ENCODE results near the gene BFSP2.
"Not testable (repeated sequence)": the region's sequence is repeated elsewhere in the genome, so short reads cannot be mapped to it uniquely, and the experiment has no call there.

The BFSP2 gene

DNA sequence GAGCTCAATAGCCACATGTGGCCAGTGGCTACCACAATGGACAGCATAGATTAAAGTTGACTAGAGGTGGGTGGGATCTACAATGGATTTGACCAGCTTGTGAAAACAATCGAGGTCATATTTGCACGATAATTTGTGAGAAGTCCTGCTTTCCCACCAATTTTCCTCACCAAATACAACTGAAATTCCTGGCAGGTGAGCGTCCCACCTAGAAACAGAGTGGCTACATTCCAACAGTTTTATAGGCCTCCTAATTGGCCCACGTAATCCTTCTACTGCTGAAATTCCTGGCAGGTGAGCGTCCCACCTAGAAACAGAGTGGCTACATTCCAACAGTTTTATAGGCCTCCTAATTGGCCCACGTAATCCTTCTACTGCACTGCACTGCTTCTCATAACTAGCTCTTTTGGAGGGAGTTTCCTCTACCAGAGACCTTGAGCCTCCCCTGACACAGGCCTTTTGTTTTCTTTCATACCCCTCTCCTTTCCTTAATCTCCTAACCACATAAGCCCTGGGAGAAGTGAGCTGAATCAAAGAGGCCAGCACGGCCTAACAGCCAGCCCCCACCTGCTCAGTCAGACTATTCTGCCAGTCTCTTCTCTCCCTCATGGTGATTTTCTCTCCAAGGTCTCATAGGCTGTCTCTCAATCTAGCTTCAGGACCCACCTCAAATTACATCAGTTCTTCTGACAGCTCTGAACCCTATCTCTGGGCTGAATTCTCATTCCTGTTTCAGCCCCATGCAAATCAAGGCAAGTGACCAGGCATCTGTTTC lies 80.2 kb downstream of the BFSP2 start:
- DNase-seq (ENCODE audit: low spot score) = no peak

GRCh38 chr3:133482474-133482873 lies 82.6 kb downstream of the BFSP2 start:
- not testable (repeated sequence) for DNase-seq (ENCODE audit: low spot score)

- DNase-seq (ENCODE audit: low spot score) = no peak
Measured at GRCh38 chr3:133486658-133487057, 86.8 kb downstream of the BFSP2 start.

- DNase-seq (ENCODE audit: low spot score) = no peak
Measured at GRCh38 chr3:133487204-133487603, 87.3 kb downstream of the BFSP2 start.

DNA sequence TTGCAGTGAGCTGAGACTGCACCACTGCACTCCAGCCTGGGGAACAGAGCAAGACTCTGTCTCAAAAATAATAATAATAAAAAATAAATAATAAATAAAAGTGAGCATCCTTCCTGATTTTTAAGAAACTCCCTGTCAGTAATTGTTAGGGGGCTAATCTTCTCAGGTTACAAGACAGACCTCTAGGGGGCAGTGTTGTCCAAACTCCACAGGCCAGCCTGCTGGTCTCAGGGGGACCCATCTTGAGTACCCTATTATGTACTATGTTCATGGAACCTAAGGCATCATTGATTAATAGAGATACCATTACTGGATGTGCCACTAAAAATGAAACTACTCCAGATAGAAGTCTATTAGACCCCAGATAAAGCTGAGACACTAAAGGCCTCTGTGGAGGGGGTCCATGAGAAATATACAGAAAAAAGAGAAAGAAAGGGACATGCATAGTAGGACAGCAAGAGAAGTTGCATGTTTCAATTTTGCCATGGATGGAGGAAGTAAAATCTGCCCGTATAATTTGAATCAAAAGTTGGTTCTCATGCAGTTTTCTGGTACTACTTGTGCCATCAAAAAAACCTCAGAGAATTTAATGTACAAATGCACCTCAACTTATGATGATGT lies 88.2 kb downstream of the BFSP2 start:
- peak; percentile 66 for DNase-seq (ENCODE audit: low spot score)

DNA sequence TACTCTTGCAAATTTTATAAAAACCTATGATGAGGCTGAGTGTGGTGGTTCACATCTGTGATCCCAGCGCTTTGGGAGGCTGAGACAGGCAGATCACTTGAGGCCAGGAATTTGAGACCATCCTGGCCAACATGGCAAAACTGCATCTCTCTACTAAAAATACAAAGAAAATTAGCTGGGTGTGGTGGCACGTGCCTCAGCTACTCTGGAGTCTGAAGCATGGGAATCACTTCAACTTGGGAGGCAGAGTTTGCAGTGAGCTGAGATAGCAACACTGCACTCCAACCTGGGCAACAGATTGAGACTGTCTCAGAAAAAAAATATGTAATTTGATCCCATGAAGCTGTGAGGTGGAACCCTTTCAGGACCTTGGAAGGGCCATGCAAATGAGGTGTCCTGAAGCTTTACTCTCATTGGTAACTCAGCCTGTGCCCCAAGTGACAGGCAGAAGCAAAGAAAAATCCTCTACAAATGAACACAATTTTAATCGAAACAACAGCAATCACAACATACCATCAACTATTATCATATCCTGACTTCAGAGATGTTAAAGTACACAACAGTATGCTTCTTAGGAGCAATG lies 89.0 kb downstream of the BFSP2 start:
- no peak for DNase-seq (ENCODE audit: low spot score)

- DNase-seq (ENCODE audit: low spot score) = no peak
Measured at GRCh38 chr3:133489466-133490085, 89.7 kb downstream of the BFSP2 start.

DNA sequence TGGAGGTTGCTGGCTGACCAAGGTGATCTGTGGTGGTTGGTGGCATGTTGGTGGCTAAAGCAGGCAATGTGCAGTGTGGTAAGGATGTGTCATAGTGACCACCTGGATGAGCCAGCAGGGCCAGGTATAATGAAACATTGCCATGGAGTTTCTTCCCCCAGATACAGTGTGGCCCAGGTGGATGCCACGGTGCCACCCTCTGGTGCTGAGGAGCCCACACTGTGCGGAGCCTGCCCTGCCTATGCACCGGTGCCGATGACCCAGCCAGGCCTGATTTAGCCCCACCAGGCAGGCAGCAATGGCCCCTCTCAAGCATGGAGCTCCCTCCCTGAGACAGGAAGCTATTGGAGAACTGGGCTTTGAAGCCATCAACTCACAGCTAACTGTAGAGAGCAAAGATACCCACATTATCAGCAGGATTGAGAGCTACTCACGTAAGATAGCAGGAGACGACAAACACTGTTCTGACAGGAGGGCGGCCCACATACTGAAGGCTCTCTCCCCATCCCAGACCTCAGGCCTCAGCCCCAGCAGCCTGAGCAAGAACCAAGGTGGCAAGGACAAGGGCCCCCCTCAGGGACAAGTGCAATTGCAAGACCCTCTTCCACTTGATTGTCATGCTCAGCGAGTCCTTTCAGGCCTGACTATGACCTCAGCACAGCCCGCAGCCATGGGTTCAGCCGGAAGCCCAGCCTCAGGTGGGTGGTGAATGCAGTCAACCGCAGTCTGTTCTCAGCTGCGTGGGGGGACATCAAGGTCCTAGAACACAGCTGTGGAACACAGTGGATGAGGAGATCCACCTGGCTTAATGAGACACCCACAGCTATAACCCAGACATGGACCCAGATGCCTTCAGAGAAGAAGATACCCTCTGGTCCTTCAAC lies 90.9 kb downstream of the BFSP2 start:
- peak; percentile 45 for DNase-seq (ENCODE audit: low spot score)

- no peak for DNase-seq (ENCODE audit: low spot score)
Measured at GRCh38 chr3:133491481-133492059, 91.7 kb downstream of the BFSP2 start.

GRCh38 chr3:133492159-133492741 lies 92.4 kb downstream of the BFSP2 start:
- no peak for DNase-seq (ENCODE audit: low spot score)

DNA sequence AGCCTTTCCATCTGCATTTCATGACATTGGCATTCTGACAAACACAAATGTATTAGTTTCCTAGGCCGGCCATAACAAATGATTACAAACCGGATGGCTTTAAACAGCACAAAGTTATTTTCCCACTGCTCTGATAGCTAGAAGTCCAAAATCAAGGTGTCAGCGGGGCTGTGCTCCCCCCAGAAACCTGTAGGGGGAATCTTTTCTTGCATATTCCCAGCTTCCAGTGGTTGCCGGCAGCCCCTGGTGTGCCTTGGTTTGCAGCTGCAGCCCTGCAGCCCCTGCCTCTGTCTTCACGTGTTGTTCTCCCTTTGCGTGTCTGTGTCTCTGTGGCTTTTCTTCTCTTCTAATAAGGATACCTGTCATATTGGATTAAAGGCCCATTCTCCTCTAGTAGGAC lies 94.6 kb downstream of the BFSP2 start:
- DNase-seq (ENCODE audit: low spot score) = no peak

DNA sequence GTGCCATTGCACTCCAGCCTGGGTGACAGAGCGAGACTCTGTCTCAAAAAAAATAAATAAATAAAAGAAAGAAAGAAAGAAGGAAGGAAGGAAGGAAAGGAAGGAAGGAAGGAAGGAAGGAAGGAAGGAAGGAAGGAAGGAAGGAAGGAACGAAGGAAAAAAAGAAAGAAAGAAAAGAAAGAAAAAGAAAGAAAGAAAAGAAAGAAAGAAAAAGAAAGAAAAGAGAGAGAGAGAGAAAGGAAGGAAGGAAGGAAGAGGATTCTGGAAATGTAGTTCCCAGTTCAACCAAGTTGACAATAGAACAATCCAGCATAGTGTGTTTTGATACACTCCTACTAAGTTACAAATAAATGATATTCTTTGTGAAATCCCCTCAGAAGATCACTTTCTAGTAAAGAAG lies 102.7 kb downstream of the BFSP2 start:
- not testable (repeated sequence) for DNase-seq (ENCODE audit: low spot score)

- no peak for DNase-seq (ENCODE audit: low spot score)
Measured at GRCh38 chr3:133503409-133503808, 103.6 kb downstream of the BFSP2 start.

GRCh38 chr3:133504736-133505135 lies 104.9 kb downstream of the BFSP2 start:
- DNase-seq (ENCODE audit: low spot score) = no peak

GRCh38 chr3:133505813-133506212 lies 106.0 kb downstream of the BFSP2 start:
- DNase-seq (ENCODE audit: low spot score) = no peak

DNA sequence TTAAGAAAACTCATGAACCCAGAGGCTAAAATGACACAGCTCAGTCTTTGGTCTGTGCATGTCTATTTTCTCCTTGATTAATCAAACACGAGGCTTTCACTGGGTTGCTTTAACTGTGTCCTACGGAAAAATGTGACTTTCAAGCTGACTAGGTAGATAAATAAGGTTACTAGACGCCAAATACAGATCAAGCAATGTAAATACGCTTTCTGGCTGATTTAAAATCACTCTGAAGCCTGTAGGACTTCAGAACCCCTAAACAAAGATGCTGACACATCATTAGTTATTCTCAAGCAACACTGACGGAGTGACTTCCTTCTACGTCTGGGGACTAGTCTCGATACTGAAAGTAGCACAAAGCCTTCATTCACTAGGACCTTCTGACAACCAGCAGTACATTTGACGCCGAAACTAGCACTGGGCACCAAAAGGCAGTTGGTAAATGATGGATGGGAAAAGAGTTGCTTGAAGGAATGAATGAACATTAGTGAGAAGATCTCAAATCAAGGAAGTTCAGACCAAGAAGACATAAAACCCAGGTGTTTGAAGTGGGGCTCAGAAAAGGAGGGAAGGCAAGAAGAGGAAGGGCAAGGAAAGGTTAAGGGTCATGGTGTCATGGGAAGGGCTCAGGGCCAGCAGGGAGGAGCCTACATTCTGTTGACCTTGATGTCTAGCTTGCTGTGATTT lies 106.5 kb downstream of the BFSP2 start:
- peak; percentile 62 for DNase-seq (ENCODE audit: low spot score)

- DNase-seq (ENCODE audit: low spot score) = no peak
Measured at GRCh38 chr3:133509488-133509887, 109.6 kb downstream of the BFSP2 start.

DNA sequence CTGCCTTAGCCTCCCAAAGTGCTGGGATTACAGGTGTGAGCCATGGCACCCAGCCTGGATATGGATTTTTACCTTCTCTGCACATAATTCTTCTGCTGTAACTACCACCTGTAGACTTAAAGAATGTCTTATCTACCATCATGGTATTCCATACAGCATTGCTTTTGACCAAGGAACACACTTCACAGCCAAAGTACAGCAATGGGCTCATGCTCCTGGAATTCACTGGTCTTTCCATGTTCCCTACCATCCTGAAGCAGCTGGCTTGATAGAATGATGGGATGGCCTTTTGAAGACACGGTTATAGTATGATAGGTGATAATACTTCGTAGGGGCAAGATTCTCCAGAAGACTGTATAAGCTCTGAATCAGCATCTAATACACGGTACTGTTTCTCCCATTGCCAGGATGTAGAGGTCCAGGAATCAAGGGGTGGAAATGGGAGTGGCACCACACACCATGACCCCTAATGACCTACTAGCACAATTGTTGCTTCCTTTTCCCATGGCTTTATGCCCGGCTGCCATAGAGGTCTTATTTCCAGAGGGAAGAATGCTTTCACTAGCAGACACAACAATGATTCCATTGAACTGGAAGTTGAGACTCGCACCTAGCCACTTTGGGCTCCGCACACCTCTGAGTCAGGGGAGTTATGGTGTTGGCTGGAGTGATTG lies 112.7 kb downstream of the BFSP2 start:
- no peak for DNase-seq (ENCODE audit: low spot score)

DNA sequence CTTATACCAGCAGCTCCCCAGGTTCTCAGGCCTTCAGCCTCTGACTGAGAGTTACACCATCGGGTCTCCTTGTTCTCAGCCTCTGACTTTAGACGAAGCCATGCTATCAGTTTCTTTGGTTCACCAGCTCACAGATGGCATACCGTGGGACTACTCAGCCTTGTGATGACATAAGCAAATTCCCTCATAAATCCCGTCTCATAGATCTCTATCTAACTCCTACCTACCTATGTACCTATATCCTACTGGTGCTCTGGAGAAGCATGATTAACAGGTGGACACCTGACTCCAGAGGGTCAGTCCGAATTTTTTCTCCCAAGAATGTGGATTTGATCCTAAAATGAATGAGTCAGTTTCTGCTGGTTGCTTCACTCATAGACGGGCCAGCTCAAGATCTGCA lies 114.6 kb downstream of the BFSP2 start:
- DNase-seq (ENCODE audit: low spot score) = no peak

GRCh38 chr3:133515127-133515526 lies 115.3 kb downstream of the BFSP2 start:
- DNase-seq (ENCODE audit: low spot score) = no peak

Data from CD4-positive, alpha-beta T cell treated with Interleukin-6 at 100 ng/mL for 8 hours (primary cell).